Limb (tissue), 2 donors: ENCODE results near the gene ATP6AP1.
"Not testable (repeated sequence)": the region's sequence is repeated elsewhere in the genome, so short reads cannot be mapped to it uniquely, and the experiment has no call there.

ENCODE experiments used
- DNase-seq, 2 donors: peaks; one replicate each; pipeline ENCODE4 v3.0.0-alpha.2; 2016; ENCODE audit errors: extremely low spot score in 2 of 2

ATP6AP1 gene

DNA sequence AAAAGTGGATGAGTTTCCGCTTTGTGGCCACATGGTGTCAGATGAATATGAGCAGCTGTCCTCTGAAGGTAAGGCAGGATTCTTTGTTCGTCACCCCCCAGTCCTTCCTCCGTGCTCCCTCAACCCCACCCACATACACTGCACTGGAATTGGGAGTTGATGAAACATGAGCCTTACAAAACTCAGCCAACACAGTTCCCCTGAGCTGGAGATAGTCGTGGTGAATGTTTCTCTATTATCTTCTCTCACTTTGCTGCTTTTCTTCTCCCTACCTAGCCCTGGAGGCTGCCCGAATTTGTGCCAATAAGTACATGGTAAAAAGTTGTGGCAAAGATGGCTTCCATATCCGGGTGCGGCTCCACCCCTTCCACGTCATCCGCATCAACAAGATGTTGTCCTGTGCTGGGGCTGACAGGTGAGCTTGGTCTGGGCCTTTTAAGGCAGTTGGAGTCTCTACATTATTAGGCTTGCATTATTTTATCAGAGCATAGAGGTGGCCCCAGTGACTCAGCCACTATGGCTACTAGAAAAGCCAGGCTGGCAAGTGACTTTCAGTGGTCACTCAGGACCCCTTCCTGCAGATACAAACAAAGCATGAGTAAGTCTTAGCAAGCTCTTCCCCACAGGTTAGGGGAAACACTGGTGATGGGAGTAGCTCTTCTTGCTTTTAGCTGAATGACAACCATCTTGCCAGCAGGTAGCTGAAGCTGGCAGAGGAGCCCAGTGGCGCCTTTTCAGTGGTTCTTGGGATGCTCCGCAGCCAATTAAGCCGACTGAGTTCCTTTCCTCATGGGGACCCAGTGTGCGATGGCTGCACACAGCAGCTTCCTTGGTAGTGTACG, 28.7 kb upstream of the ATP6AP1 start:
- DNase-seq, result no peak

GRCh38 chrX:154400369-154400817, 28.1 kb upstream of the ATP6AP1 start:
- not testable (repeated sequence) for DNase-seq

- DNase-seq, result no peak
These were observed 27.3 kb upstream of the ATP6AP1 start for GRCh38 chrX:154401045-154401799.

DNA sequence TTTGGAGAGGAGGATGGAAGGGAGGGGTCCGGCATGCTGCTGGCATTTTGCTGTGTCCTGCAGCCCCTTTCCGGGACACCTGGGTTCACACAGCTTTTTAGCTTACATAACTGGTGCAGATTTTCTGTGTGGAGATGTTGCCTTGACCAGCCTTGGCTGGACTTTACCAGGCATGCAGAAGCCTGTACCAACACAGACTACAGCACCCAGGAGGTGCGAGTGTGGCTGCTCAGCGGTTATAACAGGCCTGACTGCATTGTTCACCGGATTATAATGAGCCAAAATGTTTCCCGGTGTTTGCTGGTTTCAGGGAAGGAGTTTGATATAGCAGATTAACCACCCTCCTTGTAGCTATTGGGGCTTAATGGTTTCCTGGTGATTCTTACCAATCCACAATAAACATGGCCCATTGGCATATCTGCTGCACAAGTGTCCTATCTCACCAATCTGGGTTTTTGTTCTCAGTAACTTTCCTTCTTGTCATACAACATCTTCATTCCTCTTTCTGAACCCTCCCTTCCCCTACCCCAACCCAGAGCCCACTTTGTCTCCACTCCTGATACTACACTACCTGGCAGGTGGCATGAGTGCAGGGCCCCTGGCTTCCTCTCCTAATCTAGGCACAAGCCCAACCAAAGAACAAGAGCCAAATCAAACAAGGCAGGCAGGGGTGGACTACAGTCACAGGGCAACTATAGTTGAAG, 26.4 kb upstream of the ATP6AP1 start:
- DNase-seq, result no peak

GRCh38 chrX:154402622-154403127, 25.8 kb upstream of the ATP6AP1 start:
- DNase-seq, result no peak

- no peak for DNase-seq
These were observed 25.3 kb upstream of the ATP6AP1 start for GRCh38 chrX:154403192-154403591.

- DNase-seq, result no peak
These were observed 24.6 kb upstream of the ATP6AP1 start for GRCh38 chrX:154403858-154404257.

- DNase-seq, result no peak
These were observed 23.8 kb upstream of the ATP6AP1 start for GRCh38 chrX:154404625-154405192.

DNA sequence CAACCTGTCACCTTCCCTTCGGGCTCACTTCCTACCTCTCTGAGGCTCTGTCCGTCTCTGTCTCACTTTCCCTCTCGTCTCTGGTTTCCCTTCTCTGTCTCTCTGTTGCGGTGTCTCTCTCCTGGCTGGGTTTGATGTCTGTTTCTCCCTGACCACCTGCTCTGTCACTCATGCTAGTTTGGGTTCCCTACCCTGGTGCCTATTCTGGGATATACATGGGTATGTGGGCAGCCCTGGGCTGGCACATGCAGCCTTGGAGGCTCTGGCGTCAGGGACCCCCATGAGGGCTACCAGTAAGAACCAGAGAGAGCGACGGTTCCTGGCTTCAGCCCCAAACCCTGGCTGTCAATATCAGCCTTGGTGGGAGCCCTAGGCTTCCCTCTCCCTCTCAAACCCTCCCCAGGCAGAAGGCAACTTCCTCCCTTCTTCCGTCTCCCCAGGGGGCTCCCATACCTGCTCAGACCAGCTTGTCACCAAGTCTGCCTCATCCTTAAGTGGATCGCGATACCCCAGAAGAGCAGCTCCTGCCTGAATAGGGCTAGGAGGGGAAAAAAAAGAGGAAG, 19.7 kb upstream of the ATP6AP1 start:
- no peak for DNase-seq

- peak in 1 of 2 donors; percentile 47 for DNase-seq
These were observed 19.1 kb upstream of the ATP6AP1 start, which contains the start of gene DNASE1L1 for GRCh38 chrX:154409222-154409871. TSS of gene DNASE1L1 (minus strand) at chrX:154409254. CDS start at chrX:154405568, 3,686 bp downstream.

DNA sequence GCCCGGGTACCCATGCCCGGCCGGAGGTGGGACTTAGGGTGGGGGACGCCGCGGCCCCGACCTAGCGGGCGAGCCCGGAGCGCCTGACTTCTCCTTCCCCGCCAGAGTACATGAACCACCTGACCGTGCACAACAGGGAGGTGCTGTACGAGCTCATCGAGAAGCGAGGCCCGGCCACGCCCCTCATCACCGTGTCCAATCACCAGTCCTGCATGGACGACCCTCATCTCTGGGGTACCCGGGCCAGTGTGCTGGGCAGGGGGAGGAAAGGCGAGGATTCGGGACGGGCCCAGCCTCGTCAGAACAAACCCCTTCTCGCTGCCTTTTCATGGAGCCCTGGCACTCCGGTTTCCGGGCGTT, 16.5 kb upstream of the ATP6AP1 start:
- peak in 1 of 2 donors; percentile 67 for DNase-seq

DNA sequence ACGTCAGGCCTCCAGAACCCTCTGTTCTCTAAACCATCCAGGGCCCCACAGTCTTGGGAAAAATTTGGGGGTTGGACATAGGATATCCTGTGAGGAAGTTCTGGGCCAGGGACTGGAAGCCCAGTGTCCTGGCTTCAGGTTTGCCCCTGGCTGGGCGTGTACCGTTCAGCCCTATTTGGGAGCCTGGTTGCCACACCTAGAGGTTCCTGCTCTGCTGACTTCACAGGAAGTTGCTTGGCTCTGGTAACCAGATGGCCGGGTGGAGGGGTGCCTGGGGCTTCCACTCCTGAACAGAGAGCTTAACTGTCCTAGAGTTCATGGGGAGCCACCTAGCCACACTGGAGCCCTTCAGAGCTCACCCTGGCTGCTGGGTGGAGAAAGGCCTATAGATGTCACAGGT, 16.0 kb upstream of the ATP6AP1 start:
- DNase-seq, result no peak

DNA sequence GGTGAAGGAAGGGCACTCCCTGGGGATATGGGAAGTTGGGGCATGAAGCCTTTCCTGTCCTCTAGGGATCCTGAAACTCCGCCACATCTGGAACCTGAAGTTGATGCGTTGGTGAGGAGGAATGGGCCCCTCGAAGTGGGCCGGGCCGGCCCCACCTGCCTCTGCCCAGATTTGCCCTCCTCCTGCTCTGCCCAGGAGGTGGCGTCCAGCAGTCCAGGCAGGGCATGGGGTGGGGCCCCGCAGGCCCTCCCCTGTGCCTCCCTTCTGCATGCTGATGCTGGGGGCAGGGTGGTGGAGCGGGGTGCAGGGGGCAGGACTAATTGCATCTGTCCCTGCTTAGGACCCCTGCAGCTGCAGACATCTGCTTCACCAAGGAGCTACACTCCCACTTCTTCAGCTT, 15.3 kb upstream of the ATP6AP1 start:
- no peak for DNase-seq

DNA sequence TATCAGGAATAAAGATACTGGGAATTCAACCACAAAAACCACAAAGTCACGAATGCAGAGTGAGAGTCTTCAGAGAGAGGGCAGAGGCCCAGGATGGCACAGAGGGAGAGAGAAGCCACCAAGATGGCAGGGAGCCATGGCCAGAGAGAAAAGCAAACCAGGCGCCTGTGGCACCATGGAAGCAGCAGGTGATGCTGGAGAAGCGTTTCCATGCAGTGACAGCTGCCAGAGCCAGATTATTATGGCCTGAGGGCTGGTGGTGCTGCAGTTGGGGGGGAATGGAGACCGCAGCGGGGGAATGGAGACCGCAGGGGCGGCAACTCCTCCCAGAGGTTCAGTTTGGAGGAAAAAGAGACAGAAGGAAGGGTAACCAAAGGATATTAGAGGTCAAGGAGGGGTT, 11.3 kb upstream of the ATP6AP1 start:
- DNase-seq, result no peak

- no peak for DNase-seq
These were observed 9.3 kb upstream of the ATP6AP1 start for GRCh38 chrX:154419189-154419588.

DNA sequence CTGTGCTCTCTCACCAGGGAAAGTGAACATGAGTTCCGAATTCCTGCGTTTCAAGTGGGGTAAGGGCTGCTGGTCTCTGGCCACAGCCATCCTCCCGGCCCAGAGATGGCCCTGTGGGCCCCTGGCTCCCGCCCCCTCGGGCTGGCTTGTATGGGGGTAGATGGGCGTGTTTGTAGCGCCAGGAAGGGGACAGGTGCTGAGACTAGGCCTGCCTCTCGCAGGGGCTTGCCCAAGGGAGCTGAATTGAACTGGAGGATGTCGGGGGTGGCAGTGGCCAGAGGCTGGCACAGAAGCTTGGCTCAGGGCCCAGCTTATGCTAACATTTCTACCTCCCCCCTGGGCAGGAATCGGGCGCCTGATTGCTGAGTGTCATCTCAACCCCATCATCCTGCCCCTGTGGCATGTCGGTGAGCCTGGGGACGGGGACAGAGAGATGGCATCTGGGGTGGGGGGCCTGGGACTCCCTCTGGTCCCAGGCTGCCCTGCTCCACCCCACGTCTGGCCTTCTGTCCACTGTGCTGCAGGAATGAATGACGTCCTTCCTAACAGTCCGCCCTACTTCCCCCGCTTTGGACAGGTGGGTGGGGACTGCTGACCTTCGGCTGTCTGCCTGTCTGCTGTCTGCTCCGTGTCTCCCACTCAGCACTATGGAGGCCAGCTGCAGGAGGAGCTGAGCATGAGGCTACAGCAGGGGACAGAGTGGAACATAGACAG, 8.6 kb upstream of the ATP6AP1 start:
- no peak for DNase-seq

DNA sequence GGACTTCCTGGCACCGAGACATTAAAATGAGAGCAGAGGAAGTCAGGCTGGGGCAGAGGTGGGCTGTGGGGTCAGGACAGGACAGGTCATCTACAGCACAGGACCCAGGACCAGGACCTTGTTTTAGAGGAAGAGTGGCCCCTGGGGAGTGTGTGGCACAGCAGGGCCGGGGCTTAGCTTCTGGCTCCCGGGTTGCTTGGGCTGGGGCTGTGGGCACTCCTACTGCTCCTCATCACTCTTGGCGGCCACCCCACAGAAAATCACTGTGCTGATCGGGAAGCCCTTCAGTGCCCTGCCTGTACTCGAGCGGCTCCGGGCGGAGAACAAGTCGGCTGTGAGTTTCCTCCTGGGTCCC, 8.1 kb upstream of the ATP6AP1 start:
- no peak for DNase-seq

DNA sequence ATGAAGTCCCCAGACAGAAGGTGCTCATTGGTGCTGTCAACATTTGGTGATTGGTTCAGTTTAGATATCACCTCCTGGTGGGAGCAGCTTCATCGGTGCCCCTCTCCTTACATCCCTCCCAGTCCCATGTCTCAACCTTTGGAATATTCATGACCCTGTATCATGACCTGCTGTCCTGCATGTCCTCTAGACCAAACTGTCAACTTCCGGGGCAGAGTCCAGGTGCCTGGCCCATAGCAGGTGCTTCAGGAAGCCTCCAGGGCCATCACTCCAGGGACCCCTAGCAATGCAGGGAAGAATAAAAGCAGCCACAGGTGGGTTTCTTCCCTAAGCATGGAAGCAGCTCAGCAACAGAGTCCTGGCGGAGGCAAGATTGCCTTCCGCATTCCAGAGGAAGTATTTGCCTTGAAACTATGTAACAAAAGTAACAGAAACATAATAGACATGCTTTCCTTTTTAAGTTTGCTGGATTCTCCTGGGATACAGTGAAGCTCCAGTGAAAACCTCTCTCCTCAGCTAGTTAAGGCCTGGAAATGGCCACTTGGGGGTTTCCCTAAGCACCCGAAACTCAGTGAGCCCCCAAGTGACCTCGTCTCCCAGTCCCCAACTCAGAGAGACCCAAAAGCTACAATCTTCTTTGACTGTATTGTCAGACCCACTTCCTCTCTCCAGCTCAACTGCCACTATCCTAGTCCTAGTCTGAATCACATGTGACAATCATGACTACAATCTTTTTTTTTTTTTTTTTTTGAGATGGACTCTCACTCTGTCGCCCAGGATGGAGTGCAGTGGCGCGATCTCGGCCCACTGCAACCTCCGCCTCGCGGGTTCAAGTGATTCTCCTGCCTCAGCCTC, 1.3 kb upstream of the ATP6AP1 start:
- no peak for DNase-seq

DNA sequence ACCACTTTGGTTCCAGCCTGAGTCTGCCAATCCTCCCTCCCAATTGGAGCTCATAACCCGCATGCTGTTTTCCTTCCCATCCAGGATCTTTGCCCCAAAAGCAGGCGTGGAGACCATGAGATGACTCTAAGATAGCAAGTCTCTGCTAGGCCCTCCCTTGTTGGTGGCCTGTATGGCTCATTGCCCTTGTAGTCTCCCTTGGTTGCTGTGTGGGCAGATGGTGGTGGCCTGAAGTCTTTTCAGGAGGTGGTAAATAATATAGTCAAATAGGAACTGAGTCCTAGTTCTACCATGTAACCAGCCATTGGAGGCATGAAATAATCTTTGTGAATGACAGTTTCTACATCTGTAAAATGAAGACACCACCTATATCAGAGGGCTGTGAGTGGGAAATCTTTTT, 1.2 kb downstream of the ATP6AP1 start:
- DNase-seq, result no peak
